ENCODE results near the gene SLC25A23. TPM values are rescaled to one million over a fixed set of nuclear protein-coding genes. Genes with fewer than 3 reads are reported as not detected.

Gene SLC25A23
- total RNA-seq, 4 donors from 2014 or later = 41.5 to 95.9 (median 64.0) TPM

GRCh38 chr19:6457958-6458694 lies 1.5 kb downstream of the SLC25A23 start:
- DNase-seq = no peak
- H3K4me3 ChIP-seq = peak overlapping the region; percentile 71 to 94 (median 88)
- H3K27ac ChIP-seq = peak overlapping the region; percentile 83 to 94 (median 89)
- no peak for TF ChIP-seq POLR2A (IDR thresholded peaks at IDR 0.05)
- TF ChIP-seq, protein P1, sequence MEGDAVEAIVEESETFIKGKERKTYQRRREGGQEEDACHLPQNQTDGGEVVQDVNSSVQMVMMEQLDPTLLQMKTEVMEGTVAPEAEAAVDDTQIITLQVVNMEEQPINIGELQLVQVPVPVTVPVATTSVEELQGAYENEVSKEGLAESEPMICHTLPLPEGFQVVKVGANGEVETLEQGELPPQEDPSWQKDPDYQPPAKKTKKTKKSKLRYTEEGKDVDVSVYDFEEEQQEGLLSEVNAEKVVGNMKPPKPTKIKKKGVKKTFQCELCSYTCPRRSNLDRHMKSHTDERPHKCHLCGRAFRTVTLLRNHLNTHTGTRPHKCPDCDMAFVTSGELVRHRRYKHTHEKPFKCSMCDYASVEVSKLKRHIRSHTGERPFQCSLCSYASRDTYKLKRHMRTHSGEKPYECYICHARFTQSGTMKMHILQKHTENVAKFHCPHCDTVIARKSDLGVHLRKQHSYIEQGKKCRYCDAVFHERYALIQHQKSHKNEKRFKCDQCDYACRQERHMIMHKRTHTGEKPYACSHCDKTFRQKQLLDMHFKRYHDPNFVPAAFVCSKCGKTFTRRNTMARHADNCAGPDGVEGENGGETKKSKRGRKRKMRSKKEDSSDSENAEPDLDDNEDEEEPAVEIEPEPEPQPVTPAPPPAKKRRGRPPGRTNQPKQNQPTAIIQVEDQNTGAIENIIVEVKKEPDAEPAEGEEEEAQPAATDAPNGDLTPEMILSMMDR (IDR thresholded peaks at IDR 0.05) = no peak
- H3K4me1 ChIP-seq = peaks cover 0 to 49% (median 20%) of the 10 kb centered on the region in 3 donors
- intact Hi-C loops (cut with DNase I) = no loop called here
- 72 to 76% methylated on average over 5 to 15 of the region's 17 CpGs for WGBS, 2 donors
- H3K36me3 ChIP-seq = peaks cover 0 to 42% (median 8%) of the 10 kb centered on the region in 3 donors
- H3K9me3 ChIP-seq = peaks cover 0 to 14% (median 7%) of the 10 kb centered on the region in 3 donors
- H3K27me3 ChIP-seq = peaks cover 0 to under 1% (median 0%) of the 10 kb centered on the region in 4 donors

GRCh38 chr19:6455924-6456323 lies 3.7 kb downstream of the SLC25A23 start:
- no peak overlapping the region for H3K27ac ChIP-seq
- TF ChIP-seq, protein P1 (IDR thresholded peaks at IDR 0.05) = no peak
- TF ChIP-seq POLR2A (IDR thresholded peaks at IDR 0.05) = no peak
- DNase-seq = no peak
- intact Hi-C loops (cut with DNase I) = no loop called here
- H3K9me3 ChIP-seq = peaks cover 0 to 14% (median 7%) of the 10 kb centered on the region in 3 donors
- no peaks in the 10 kb centered on the region for H3K27me3 ChIP-seq
- peaks cover 0 to 64% (median 8%) of the 10 kb centered on the region in 3 donors for H3K36me3 ChIP-seq
- WGBS, 2 donors = 95% methylated on average over 4 to 7 of the region's 15 CpGs
- H3K4me1 ChIP-seq = peaks cover 0 to 29% (median 11%) of the 10 kb centered on the region in 3 donors
- no peak overlapping the region for H3K4me3 ChIP-seq

DNA sequence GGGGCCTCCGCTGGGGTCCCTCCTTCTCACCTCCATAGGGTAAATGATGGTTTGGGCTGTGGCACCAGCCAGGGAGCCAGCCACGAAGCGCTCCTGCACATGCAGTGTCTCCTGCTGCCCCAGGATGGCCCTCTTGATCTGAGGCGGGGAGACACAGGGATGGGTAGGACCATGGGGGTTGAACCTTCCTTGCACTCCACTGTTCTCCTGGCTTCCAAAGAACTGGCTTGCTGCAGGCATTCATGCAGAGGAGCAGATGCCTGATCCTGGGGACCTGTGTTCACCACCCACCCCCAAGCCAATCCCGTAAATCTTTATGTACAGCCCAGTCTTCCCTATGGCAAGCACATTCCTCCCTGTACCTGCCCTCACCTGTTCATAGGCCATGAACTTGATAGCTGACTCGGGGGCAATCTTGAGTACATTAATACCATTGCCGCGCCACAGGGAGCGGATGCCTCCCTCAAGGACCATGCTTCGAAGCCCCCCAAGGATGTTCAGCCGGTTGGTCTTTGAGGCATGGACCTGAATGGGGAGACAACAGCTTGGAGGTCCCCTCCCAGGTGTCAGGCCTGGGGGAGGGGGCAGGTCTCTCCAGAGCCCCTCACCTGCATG lies 5.5 kb downstream of the SLC25A23 start:
- no peak for DNase-seq
- H3K4me3 ChIP-seq = no peak overlapping the region
- no peaks in the 10 kb centered on the region for H3K27me3 ChIP-seq
- H3K9me3 ChIP-seq = peaks cover 0 to 14% (median 7%) of the 10 kb centered on the region in 3 donors
- H3K36me3 ChIP-seq = peaks cover 0 to 77% (median 8%) of the 10 kb centered on the region in 3 donors
- intact Hi-C loops (cut with DNase I) = no loop called here
- peaks cover 0 to 15% (median 10%) of the 10 kb centered on the region in 3 donors for H3K4me1 ChIP-seq
- TF ChIP-seq, protein P1 (IDR thresholded peaks at IDR 0.05) = no peak
- no peak for TF ChIP-seq POLR2A (IDR thresholded peaks at IDR 0.05)
- WGBS, 2 donors = 96 to 98% methylated on average over 5 to 8 of the region's 11 CpGs
- H3K27ac ChIP-seq = no peak overlapping the region

DNA sequence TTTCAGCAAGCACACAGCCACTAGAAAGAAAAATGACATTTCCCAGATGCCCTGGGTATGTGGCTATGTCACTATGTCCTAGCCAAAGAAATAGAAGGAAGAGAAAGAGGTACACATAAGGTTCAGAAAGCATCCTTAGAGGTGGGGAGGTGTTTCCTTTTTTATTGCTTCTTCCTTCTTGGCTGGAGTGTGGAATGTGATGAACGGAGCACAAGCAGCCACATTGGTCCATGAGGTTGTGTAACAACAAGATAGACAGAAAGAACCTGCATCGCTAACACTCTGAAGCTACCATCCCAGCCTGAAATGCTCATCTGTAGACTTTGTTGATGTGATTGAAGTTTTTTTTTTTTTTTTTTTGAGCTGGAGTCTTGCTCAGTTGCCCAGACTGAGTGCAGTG lies 6.7 kb downstream of the SLC25A23 start:
- WGBS, 2 donors = 98 to 100% methylated on average over 2 of the region's 2 CpGs
- Histone ChIP-seq H3K27me3 (no peaks in the 10 kb centered on the region), H3K27ac (no peak overlapping the region), H3K4me1 (peaks cover 0 to 4% (median 0%) of the 10 kb centered on the region in 3 donors), H3K9me3 (peaks cover 0 to 14% (median 7%) of the 10 kb centered on the region in 3 donors), H3K4me3 (no peak overlapping the region), H3K36me3 (peaks cover 0 to 77% (median 8%) of the 10 kb centered on the region in 3 donors)
- intact Hi-C loops (cut with DNase I) = no loop called here
- TF ChIP-seq POLR2A (IDR thresholded peaks at IDR 0.05) = no peak
- TF ChIP-seq, protein P1 (IDR thresholded peaks at IDR 0.05) = no peak
- no peak for DNase-seq

DNA sequence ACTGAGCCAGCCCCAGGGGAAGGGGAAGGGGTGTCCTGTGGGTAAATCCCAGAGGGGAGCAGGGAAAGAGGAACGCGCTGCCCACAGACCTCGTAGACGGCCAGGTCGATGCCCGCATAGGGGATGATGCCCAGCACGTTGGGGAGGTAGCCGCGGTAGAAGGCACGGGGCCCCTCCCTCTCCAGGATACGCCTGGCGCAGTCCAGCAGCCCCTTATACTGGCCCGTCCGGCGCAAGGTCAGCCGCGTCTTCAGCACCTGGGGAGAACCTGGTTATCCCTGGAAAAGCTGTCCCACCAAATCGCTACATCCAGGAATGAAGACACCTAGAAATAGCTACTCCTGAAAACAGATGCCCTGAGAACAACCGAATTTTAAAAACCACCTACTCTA lies 7.4 kb downstream of the SLC25A23 start:
- TF ChIP-seq, protein P1 (IDR thresholded peaks at IDR 0.05) = no peak
- TF ChIP-seq POLR2A (IDR thresholded peaks at IDR 0.05) = no peak
- H3K27ac ChIP-seq = no peak overlapping the region
- peaks cover 0 to 81% (median 8%) of the 10 kb centered on the region in 3 donors for H3K36me3 ChIP-seq
- intact Hi-C loops (cut with DNase I) = no loop called here
- WGBS, 2 donors = 93 to 96% methylated on average over 11 to 15 of the region's 19 CpGs
- H3K4me3 ChIP-seq = no peak overlapping the region
- peaks cover 0 to 14% (median 7%) of the 10 kb centered on the region in 3 donors for H3K9me3 ChIP-seq
- H3K4me1 ChIP-seq = peaks cover 0 to 8% (median 0%) of the 10 kb centered on the region in 3 donors
- no peak for DNase-seq
- H3K27me3 ChIP-seq = no peaks in the 10 kb centered on the region
